ENCODE data around the gene XPO6.

The XPO6 gene

DNA sequence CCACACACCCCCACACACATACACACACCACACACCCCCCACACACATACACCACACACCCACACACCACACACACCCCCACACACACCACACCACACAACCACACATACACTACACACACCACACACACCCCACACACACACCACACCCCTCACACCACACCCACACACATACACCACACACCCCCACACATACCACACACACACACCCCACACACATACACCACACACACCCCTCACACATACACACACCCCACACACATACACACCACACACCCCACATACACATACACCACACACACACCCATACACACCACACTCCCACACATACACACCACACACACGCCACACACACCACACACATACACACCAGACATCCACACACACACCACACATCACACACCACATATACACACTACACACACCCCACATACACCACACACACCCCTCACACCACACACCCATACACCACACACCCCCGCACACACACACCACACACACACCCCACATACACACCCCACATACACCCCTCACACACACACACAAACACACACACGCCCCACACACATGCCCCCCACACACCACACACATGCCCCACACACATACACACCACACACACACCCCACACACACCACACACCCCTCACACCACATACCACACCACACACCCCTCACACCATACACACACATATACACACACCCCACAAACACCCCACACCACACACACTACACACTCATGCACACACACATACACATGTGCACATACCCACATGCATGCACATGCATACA lies 122.4 kb downstream of the XPO6 start:
- no peak for DNase-seq (ENCODE audit: low read depth)
- TF ChIP-seq, protein P1, sequence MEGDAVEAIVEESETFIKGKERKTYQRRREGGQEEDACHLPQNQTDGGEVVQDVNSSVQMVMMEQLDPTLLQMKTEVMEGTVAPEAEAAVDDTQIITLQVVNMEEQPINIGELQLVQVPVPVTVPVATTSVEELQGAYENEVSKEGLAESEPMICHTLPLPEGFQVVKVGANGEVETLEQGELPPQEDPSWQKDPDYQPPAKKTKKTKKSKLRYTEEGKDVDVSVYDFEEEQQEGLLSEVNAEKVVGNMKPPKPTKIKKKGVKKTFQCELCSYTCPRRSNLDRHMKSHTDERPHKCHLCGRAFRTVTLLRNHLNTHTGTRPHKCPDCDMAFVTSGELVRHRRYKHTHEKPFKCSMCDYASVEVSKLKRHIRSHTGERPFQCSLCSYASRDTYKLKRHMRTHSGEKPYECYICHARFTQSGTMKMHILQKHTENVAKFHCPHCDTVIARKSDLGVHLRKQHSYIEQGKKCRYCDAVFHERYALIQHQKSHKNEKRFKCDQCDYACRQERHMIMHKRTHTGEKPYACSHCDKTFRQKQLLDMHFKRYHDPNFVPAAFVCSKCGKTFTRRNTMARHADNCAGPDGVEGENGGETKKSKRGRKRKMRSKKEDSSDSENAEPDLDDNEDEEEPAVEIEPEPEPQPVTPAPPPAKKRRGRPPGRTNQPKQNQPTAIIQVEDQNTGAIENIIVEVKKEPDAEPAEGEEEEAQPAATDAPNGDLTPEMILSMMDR (IDR thresholded peaks at IDR 0.05; ENCODE audit: low read length, missing control alignments), result no peak

DNA sequence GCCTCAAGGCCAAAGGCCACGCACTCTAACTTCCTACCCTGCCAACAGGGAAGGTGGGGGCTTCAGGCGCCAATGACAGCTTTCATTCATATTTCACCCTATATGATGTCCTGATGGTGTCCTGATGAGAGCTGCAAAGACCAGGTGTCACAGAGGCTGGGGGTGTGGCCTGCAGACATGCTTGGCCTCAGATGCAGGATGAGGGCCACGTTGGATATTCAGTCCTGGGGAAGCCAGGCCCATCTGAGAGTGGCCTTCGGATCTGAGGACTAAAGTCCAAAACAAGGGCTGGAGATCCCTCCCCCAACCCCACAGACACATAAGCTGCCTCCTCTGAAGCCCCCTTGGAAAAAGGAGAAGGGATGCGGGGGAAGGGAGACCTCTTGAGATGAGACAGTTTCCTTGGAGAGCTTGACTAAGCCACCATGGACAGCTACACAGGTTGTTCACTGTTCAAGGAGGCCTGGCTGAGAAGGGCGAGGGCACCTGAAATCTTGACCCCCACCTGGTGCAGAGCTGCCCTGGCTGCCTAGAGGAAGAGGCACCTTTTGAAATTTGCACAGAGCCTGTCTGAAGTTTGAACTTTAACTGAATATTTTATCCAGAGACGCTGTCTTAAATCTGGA lies 124.0 kb downstream of the XPO6 start:
- TF ChIP-seq, protein P1 (IDR thresholded peaks at IDR 0.05; ENCODE audit: low read length, missing control alignments), result no peak
- H3K4me3 ChIP-seq (replicated peaks; ENCODE audit: low read depth, low read length), result no peak overlapping the region
- DNase-seq (ENCODE audit: low read depth), result no peak

More for the DNA sequence above, 122.4 kb downstream of the XPO6 start:
- no peak overlapping the region for H3K4me3 ChIP-seq (replicated peaks; ENCODE audit: low read depth, low read length)

GRCh38 chr16:28087140-28087660 lies 124.6 kb downstream of the XPO6 start:
- TF ChIP-seq, protein P1 (IDR thresholded peaks at IDR 0.05; ENCODE audit: low read length, missing control alignments), result no peak
- no peak overlapping the region for H3K4me3 ChIP-seq (replicated peaks; ENCODE audit: low read depth, low read length)
- DNase-seq (ENCODE audit: low read depth), result no peak

DNA sequence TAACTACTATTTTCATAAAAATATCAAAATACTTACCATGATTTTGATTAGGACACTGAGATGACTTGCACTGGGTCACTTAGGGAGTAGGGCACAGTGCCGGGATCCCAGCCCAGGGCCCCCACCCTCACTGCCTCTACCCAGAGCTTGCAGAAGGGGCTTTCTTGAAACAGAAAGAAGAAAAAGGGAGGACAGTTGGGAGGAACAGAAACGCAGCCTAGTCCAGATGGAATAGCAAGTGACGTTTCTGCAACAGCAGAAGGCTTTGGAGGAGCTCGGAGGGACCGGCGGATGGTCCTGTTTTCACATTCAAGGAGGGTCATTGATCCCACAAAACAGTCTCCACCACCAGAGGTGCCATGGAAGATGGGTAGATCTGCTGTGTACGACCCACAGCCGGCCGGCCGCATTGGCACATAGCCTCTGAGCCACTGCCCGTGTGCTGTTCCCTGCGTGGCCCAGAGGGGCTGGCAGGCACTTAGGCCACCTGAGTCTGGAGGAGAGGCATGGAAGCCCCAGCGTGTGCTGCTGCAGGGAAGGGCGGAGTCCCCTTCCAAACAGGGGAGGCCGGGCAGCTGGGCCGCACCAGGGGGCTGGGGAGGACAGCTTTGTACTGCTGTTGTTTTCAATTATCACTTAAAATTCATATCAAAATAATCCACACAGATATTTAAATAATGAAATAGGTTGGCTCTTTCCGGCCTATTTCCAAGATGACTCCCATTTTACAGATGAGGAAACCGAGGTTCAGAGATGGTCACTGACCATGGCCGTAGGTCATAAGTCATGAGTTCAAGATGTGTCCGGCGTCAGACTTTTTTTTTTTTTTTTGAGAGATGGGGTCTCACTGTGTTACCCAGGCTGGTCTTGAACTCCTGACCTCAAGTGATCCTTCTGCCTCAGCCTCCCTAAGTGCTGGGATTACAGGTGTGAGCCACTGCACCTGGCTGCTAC lies 125.3 kb downstream of the XPO6 start:
- H3K4me3 ChIP-seq (replicated peaks; ENCODE audit: low read depth, low read length), result no peak overlapping the region
- TF ChIP-seq, protein P1 (IDR thresholded peaks at IDR 0.05; ENCODE audit: low read length, missing control alignments), result no peak
- no peak for DNase-seq (ENCODE audit: low read depth)

DNA sequence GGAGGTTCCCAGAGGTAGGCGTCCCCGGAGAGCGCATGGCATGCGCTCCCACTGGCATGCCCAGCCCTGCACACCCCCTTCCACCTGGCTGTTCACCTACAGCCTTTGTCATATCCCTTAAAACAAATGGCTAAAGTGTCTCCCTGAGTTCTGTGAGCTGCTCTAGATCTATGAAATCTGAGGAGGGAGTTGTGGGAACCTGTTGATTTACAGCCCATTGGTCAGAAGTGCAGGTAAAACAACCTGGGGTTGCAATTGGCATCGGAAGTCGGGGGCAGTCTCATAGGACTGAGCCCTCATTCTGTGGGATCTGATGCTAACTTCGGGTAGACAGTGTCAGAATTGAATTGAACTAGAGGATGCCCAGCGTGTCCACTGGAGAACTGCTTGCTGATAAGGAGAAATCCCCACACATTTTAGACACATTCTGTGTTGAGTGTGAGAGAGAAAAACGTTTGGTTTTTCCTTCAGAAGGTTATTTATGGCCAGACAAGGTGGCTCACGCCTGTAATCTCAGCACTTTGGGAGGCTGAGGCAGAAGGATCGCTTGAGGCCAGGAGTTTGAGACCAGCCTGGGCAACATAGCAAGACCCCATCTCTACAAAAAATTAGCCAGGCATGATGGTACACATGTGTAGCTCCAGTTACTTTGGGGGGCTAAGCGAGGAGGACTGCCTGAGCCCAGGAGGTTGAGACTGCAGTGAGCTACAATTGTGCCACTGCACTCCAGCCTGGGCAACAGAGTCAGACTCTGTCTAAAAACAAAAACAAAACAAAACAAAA lies 126.2 kb downstream of the XPO6 start:
- TF ChIP-seq, protein P1 (IDR thresholded peaks at IDR 0.05; ENCODE audit: low read length, missing control alignments), result no peak
- H3K4me3 ChIP-seq (replicated peaks; ENCODE audit: low read depth, low read length), result no peak overlapping the region
- DNase-seq (ENCODE audit: low read depth), result no peak

DNA sequence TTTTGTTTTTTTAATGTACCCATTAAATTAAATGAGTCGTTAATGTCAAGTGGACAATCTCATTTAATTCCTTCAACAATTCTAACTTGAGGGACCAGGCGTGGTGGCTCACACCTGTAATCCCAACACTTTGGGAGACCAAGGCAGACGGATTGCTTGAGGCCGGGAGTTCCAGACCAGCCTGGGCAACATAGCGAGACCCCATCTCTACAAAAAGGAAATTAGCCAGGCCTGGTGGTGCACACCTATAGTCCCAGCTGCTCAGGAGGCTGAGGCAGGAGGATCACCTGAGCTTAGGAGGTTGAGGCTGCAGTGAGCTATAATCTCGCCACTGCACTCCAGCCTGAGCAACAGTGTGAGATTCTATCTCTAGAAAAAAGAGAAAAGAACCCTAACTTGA lies 127.6 kb downstream of the XPO6 start:
- DNase-seq (ENCODE audit: low read depth), result no peak
- no peak overlapping the region for H3K4me3 ChIP-seq (replicated peaks; ENCODE audit: low read depth, low read length)
- TF ChIP-seq, protein P1 (IDR thresholded peaks at IDR 0.05; ENCODE audit: low read length, missing control alignments), result no peak

All from fibroblast of pulmonary artery (primary cell).